IPS-NIHi7 (cell line): Measurements from ENCODE around the gene CLDN25.
"Not testable (repeated sequence)": the region's sequence is repeated elsewhere in the genome, so short reads cannot be mapped to it uniquely, and the experiment has no call there.

Source experiments
- DNase-seq: peaks from one replicate; pipeline ENCODE4 v3.0.0; 2012; ENCODE audit warnings: mixed read lengths; ENCODE audit errors: extremely low spot score

The CLDN25 gene

DNA sequence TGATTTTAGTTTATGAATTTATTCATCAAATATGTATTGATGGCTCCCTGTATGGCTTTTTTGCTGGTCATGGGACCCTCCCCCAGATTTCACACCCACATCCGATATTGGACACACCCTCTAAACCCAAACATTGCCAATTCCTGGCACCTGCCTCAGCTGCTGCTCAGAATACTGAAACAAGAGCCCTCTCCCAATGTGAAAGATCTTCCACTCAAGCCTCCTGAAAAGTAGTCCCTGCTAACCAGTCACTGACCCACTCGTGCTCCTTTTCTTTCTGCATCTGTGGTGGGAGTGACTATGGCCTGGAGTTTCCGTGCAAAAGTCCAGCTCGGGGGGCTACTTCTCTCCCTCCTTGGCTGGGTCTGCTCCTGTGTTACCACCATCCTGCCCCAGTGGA is at the start of gene CLDN25:
TSS of gene CLDN25 (plus strand) at position 301 of the 400 bp plus-strand sequence. CDS start at position 301, 0 bp downstream.
- no peak for DNase-seq

DNA sequence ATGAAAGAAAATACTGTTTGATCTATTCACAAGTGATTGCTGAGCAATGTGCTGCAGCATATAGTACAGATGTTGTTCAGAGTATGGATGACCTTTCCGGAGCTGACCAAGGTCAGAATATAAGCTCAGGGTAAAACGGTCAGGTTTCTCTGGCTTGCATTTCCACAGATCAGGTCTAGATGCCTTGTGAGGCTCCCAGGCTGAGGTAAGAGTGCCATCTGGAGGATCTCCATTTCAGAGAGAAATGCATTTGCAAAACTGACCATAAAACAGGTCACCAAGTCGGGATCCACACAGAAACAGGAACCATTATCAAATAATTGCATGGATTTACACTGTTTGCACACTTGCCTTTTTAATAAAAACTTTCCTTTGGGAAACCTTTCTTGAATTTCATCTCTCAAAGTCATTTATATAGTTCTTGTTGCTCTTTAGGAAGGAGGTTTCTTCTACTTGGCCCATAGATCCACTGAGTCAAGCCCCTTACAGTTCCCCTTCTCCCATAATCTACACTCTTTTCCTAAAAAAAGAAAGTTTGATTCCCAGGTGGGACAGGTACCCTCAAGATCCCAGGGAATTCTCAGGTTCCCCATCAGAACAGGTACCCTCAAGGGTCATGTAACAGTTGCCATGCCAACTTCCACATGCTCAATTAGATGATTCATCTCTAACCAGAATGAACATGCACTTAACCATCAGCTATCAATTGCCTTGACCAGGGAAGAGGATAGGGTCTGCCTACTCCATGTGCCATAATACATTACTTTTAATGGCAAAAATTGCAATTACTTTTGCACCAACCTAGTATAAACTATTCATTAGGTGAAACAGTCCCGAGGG is 48.5 kb upstream of the CLDN25 start:
- DNase-seq = peak; percentile 68

DNA sequence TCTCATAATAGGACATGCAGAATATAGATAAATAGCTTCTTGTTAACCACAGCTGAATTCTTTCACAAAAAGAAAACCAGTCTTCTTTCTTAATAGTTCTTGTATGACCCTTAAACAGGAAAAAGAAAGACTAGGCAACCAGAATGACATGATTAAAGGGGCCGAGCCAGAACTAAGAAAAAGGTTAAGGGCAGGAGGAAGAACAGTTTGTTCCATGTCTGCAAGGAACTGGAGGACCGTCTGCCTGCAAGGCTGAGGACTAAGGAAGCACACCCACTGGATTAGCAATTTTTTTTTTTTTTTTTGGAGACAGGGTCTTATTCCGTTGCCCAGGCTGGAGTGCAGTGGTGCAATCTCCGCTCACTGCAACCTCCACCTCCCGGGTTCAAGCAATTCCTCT is 47.5 kb upstream of the CLDN25 start:
- DNase-seq = no peak

DNA sequence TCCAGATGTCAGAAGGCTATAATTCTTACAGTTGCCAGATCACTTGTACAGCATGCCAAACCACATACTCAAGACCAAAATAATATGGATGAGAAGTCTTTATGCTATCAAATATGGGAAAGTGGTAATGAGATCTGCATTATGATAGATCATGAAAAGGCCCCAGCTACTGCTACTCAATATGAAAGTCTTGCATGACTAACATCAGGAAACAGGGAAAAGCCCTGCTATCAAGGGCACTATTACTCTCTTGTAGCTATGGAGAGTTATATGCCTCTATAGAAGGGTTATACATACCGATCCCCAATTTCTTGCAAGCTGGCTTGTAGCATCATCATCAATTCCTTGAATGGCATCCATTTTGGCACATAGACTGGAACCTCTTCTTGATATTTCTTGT is 43.3 kb upstream of the CLDN25 start:
- no peak for DNase-seq

DNA sequence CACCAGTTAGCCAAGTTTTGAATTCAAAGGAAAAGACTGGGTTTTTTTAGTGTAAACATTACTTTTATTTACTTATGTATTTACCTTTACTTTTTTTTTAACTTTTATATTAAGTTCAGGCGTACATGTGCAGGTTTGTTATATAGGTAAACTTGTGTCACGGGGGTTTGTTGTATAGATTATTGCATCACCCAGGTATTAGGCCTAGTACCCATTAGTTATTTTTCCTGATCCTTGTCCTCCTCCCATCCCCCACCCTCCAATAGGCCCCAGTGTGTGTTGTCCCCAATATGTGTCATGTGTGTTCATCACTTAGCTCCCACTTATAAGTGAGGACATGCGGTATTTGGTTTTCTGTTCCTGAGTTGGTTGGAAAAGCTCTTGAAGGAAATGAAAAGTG is 26.7 kb upstream of the CLDN25 start:
- no peak for DNase-seq

GRCh38 chr11:113760241-113760640 is 19.4 kb upstream of the CLDN25 start:
- DNase-seq = no peak

DNA sequence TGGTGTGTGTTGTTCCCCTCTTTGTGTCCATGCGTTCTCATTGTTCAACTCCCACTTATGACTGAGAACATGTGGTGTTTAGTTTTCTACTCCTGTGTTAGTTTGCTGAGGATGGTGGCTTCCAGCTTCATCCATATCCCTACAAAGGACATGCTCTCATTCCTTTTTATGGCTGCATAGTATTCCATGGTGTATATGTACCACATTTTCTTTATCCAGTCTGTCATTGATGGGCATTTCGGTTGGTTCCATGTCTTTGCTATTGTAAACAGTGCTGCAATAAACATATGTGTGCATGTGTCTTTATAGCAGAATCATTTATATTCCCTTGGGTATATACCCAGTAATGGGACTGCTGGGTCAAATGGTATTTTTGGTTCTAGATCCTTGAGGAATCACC is 16.6 kb upstream of the CLDN25 start:
- not testable (repeated sequence) for DNase-seq

- no peak for DNase-seq
Measured at GRCh38 chr11:113764527-113765219, 14.9 kb upstream of the CLDN25 start.

DNA sequence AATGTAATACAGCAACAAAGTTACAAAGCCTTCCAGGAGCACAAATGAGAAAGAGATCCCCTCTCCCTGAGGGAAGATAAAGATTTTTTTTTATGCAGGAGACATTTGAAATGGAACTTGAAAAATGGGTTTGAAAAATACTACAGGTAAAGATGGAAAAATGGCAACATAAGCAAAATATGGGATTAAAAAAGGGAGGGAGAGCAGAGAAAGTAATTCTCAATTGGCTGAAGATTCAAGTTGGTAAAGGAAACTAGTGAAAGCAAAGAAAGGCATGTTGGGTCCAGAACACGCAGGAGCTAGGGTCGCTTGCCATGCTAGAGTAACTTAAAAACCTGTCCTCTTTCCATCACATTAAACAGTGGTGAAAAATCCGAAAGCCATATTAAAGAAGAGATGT is 7.6 kb upstream of the CLDN25 start:
- no peak for DNase-seq

DNA sequence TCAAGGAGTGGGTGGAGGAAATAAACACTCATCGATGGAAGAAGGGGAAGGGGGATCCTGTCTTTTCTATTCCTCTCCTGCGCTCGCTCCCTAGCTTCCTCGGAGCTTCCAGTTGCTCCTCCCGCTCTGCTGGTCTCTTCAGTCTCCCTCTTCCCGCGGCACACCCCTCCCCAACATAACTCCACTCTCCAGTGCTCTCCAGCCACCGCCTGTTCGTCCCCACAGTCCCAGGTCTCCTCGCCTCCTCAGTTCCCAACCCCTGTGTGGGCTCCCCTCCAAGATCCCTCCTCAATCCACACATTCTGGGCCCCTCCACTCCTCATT is 6.5 kb upstream of the CLDN25 start:
- DNase-seq = peak; percentile 54

GRCh38 chr11:113773416-113774173 is 6.0 kb upstream of the CLDN25 start, which contains the start of gene ZW10:
Gene ZW10, minus strand, starts transcription at chr11:113773692. Its CDS starts 26 bp downstream, at chr11:113773666.
- DNase-seq = peak; percentile 95

DNA sequence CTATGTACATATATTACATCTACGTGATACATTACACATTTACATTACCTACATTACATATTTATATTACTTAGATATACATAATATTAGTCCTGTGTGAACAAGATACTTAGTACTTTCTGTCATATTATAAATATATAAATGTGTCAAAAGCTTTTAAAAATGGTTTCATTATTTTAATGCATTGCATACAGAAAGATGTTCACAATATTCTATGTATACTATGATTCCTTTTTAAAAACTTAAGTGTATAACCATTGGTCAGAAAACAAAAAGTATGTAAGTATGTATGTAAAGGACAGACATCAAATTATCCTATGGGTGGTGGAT is 5.5 kb upstream of the CLDN25 start:
- no peak for DNase-seq

GRCh38 chr11:113778111-113778910 is 1.3 kb upstream of the CLDN25 start:
- no peak for DNase-seq

GRCh38 chr11:113781682-113782081 is 2.1 kb downstream of the CLDN25 start:
- peak; percentile 19 for DNase-seq

- DNase-seq = no peak
Measured at GRCh38 chr11:113782134-113782533, 2.5 kb downstream of the CLDN25 start.

GRCh38 chr11:113789016-113789415 is 9.4 kb downstream of the CLDN25 start:
- DNase-seq = not testable (repeated sequence)

- no peak for DNase-seq
Measured at GRCh38 chr11:113789675-113790320, 10.2 kb downstream of the CLDN25 start.

- DNase-seq = peak; percentile 65
Measured at GRCh38 chr11:113796663-113797259, 17.2 kb downstream of the CLDN25 start.

DNA sequence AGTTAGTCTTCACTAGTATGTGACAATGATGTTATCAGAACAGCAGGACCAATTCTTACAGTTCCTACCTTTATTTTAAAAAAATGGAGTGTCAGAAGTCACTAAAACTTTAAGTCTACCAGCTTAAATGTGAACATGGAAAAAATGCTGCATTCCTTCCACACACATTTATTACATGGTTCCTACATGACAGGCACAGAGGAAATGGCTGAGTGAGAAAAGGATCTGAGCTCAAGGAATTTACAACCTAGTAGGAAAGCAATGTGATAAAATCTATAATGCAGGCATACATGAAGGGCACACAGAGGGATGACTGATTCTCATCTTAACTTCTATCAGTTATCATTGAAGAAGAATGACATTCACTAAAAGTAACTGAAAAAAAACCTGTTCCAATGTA is 23.0 kb downstream of the CLDN25 start:
- no peak for DNase-seq

DNA sequence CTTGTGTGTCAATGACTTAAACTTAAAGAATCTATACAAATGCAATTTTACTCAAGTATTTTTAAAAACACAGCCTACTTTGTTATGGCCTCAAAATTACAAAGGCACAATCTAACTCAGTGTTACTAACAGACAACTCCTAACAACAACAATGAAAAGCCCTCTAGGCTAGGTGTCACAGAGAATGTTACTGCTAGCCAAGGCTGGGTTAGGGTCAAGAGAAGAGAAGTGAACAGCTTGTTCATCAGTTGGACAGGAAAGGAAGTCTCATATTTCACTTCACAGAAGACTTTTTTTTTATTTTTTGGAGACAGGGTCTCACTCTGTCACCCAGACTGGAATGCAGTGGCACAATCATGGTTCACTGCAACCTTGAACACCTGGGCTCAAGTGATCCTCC is 26.0 kb downstream of the CLDN25 start:
- DNase-seq = no peak

DNA sequence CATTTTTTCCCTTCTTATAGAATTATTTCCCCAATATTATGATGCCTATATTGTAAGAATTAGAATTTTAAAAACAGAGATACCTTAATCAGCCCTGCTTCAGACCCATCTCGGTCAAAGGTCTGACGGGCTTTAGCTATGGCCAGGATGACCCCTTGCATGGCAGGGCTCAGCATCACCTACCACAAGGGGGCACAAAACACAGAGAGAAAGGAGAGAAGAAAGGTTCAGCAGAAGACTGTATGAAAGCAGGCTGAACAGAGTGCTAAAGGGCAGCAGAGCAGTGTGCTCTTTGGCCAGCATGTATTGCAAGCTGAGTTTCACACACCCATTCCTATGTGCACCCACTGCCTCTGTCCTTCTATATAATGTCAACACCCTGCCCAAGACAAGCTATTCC is 26.8 kb downstream of the CLDN25 start:
- DNase-seq = peak; percentile 78
